Measurements from ENCODE around the gene UMPS.

DNA sequence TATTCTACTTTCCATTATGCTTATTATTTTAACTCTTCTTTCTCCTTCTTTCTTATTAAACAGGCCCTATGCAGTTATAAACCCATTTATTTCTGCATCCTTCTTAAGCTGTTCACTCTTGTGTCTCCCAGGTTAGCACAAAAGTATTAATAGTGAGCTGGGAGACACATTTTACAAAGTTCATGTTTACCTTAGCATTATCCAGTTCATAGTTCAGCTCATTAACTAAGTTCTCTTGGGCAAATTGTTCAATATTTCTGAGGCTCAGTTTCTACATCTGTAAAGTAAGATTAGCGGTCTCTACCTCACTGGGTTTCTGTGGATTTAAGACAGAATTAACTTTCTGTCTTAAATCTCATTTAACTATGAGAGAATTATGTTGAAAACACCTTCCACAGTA is 31.2 kb upstream of the UMPS start:
- TF ChIP-seq, protein P1, sequence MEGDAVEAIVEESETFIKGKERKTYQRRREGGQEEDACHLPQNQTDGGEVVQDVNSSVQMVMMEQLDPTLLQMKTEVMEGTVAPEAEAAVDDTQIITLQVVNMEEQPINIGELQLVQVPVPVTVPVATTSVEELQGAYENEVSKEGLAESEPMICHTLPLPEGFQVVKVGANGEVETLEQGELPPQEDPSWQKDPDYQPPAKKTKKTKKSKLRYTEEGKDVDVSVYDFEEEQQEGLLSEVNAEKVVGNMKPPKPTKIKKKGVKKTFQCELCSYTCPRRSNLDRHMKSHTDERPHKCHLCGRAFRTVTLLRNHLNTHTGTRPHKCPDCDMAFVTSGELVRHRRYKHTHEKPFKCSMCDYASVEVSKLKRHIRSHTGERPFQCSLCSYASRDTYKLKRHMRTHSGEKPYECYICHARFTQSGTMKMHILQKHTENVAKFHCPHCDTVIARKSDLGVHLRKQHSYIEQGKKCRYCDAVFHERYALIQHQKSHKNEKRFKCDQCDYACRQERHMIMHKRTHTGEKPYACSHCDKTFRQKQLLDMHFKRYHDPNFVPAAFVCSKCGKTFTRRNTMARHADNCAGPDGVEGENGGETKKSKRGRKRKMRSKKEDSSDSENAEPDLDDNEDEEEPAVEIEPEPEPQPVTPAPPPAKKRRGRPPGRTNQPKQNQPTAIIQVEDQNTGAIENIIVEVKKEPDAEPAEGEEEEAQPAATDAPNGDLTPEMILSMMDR (IDR thresholded peaks at IDR 0.05): no peak
- TF ChIP-seq RCOR1 (IDR thresholded peaks at IDR 0.05; ENCODE audit: low read depth, low read length) (no peak), JUNB (IDR thresholded peaks at IDR 0.05) (no peak), EP300 (IDR thresholded peaks at IDR 0.05) (no peak), JUN (IDR thresholded peaks at IDR 0.05) (no peak), POLR2A (IDR thresholded peaks at IDR 0.05; ENCODE audit: low read length) (no peak), TP53 (CRISPR knock-in tag; IDR thresholded peaks at IDR 0.05) (no peak), CEBPB (IDR thresholded peaks at IDR 0.05) (no peak), TFCP2L1 (CRISPR knock-in tag; IDR thresholded peaks at IDR 0.05) (no peak)
- TF ChIP-seq, protein P2, sequence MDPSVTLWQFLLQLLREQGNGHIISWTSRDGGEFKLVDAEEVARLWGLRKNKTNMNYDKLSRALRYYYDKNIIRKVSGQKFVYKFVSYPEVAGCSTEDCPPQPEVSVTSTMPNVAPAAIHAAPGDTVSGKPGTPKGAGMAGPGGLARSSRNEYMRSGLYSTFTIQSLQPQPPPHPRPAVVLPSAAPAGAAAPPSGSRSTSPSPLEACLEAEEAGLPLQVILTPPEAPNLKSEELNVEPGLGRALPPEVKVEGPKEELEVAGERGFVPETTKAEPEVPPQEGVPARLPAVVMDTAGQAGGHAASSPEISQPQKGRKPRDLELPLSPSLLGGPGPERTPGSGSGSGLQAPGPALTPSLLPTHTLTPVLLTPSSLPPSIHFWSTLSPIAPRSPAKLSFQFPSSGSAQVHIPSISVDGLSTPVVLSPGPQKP (IDR thresholded peaks at IDR 0.05; ENCODE audit: low read depth, low read length): no peak
- TF ChIP-seq, protein P3, sequence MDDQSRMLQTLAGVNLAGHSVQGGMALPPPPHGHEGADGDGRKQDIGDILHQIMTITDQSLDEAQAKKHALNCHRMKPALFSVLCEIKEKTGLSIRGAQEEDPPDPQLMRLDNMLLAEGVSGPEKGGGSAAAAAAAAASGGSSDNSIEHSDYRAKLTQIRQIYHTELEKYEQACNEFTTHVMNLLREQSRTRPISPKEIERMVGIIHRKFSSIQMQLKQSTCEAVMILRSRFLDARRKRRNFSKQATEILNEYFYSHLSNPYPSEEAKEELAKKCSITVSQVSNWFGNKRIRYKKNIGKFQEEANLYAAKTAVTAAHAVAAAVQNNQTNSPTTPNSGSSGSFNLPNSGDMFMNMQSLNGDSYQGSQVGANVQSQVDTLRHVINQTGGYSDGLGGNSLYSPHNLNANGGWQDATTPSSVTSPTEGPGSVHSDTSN (IDR thresholded peaks at IDR 0.05): no peak
- TF ChIP-seq, protein P4, sequence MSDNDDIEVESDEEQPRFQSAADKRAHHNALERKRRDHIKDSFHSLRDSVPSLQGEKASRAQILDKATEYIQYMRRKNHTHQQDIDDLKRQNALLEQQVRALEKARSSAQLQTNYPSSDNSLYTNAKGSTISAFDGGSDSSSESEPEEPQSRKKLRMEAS (IDR thresholded peaks at IDR 0.05): no peak
